CD4-positive, alpha-beta T cell (primary cell): ENCODE data around the gene TSHZ2. TPM values are rescaled to one million over a fixed set of nuclear protein-coding genes. Genes with fewer than 3 reads are reported as not detected.

Experiments used
- ATAC-seq: fragments of 200-7000 bp; cut with Tn5 transposase; one replicate; pipeline ENCODE4 v1.10.0; 2022; ENCODE audit warnings: mild to moderate bottlenecking; ENCODE audit not compliant: poor library complexity
- CTCF ChIA-PET: fragments of 350-600 bp; sonication (Branson Sonifier 250); formaldehyde crosslinking; loops from one replicate; lab custom pipeline; 2021; ENCODE audit warnings: antibody characterized with exemption, inconsistent platforms; lab: Charles Lee
- POLR2A ChIA-PET: fragments of 350-600 bp; sonication (Branson Sonifier 250); formaldehyde crosslinking; loops from one replicate; lab custom pipeline; 2021; ENCODE audit warnings: antibody characterized with exemption, inconsistent platforms; lab: Charles Lee
- DNase-seq, 14 experiments: peaks; one replicate each; pipeline ENCODE4 v3.0.0-alpha.2; 2013 to 2020; ENCODE audit warnings: mixed read lengths in 2 of 14
- H3K27ac ChIP-seq, 2 donors: one replicate each; pipeline versions ENCODE4 v1.5.1 to v1.7.0; 2013; ENCODE audit warnings: low read length in 2 of 2, low read depth in 1 of 2, mild to moderate bottlenecking in 1 of 2
- H3K27me3 ChIP-seq, 2 experiments: 1 replicate in 1 of 2; 2 replicates in 1 of 2; pipeline versions ENCODE4 v1.6.1 to v1.7.0; 2013; ENCODE audit warnings: low read length in 2 of 2, control low read depth in 1 of 2, mild to moderate bottlenecking in 1 of 2, moderate library complexity in 1 of 2; ENCODE audit not compliant: insufficient read depth in 2 of 2, control insufficient read depth in 1 of 2
- H3K36me3 ChIP-seq: one replicate; pipeline ENCODE4 v1.6.1; 2013; ENCODE audit warnings: low read length, control low read depth; ENCODE audit not compliant: insufficient read depth
- H3K4me1 ChIP-seq: one replicate; pipeline ENCODE4 v1.6.1; 2013; ENCODE audit warnings: low read length, control low read depth; ENCODE audit not compliant: insufficient read depth
- H3K4me3 ChIP-seq: one replicate; pipeline ENCODE4 v1.5.1; 2013; ENCODE audit warnings: mild to moderate bottlenecking, low read length, moderate library complexity
- H3K9me3 ChIP-seq, 2 experiments: 1 replicate in 1 of 2; 2 replicates in 1 of 2; pipeline versions ENCODE4 v1.6.1 to v1.7.0; 2013; ENCODE audit warnings: low read length in 2 of 2, mild to moderate bottlenecking in 2 of 2, control low read depth in 1 of 2, moderate library complexity in 1 of 2; ENCODE audit not compliant: control insufficient read depth in 1 of 2, insufficient read depth in 1 of 2
- H3K27ac Mint-ChIP-seq: one replicate; pipeline ENCODE4 v1.8.0; 2020; ENCODE audit warnings: mixed read lengths
- H3K27me3 Mint-ChIP-seq: one replicate; pipeline ENCODE4 v1.8.0; 2021; ENCODE audit warnings: mixed read lengths
- H3K36me3 Mint-ChIP-seq: one replicate; pipeline ENCODE4 v1.8.0; 2021; ENCODE audit warnings: low read depth, mixed read lengths
- H3K4me1 Mint-ChIP-seq: one replicate; pipeline ENCODE4 v1.8.0; 2021; ENCODE audit warnings: low read depth, mixed read lengths
- H3K4me3 Mint-ChIP-seq: one replicate; pipeline ENCODE4 v1.8.0; 2020; ENCODE audit warnings: mild to moderate bottlenecking, mixed read lengths
- H3K9me3 Mint-ChIP-seq: one replicate; pipeline ENCODE4 v1.8.0; 2020; ENCODE audit warnings: mixed read lengths
- CTCF ChIP-seq: fragments of 200-600 bp; IDR thresholded peaks from one replicate; pipeline ENCODE4 v1.8.0; 2022; ENCODE audit warnings: antibody characterized with exemption, mild to moderate bottlenecking
- intact Hi-C, 2 experiments: fragments of 100-400 bp; cut with DNase I in 1 of 2; cut with micrococcal nuclease in 1 of 2; formaldehyde crosslinking; loops; one replicate each; pipeline versions ENCODE4 v1.15.1 to v1.9.0; 2023 to 2025; cut with DNase I, micrococcal nuclease
- total RNA-seq, 174 experiments: library from RNA in 2 of 174; stranded (reverse) in 2 of 174; gene quantifications; one replicate each; pipeline ENCODE4 v1.2.3 and lab custom pipeline; 2021 to 2026

TSHZ2 gene
- total RNA-seq, 2 experiments from 2014 or later = 26.1 to 27.4 TPM

GRCh38 chr20:53319200-53319599, 347.0 kb downstream of the TSHZ2 start:
- Mint-ChIP-seq H3K4me3 (no peak overlapping the region), H3K9me3 (peaks cover 3% of the 10 kb centered on the region), H3K4me1 (peaks cover 31% of the 10 kb centered on the region), H3K27ac (no peak overlapping the region), H3K27me3 (peaks cover 5% of the 10 kb centered on the region), H3K36me3 (no peaks in the 10 kb centered on the region)
- H3K36me3 ChIP-seq = no peaks in the 10 kb centered on the region
- intact Hi-C loops = no loop called here
- no peak overlapping the region for H3K27ac ChIP-seq
- no peaks in the 10 kb centered on the region for H3K27me3 ChIP-seq
- DNase-seq (no peak), ATAC-seq (no peak)
- no peaks in the 10 kb centered on the region for H3K9me3 ChIP-seq
- peaks cover 7% of the 10 kb centered on the region for H3K4me1 ChIP-seq
- TF ChIP-seq CTCF = no peak
- ChIA-PET CTCF (no interaction called here), POLR2A (no interaction called here)
- no peak overlapping the region for H3K4me3 ChIP-seq

GRCh38 chr20:53319716-53320115, 347.6 kb downstream of the TSHZ2 start:
- ChIA-PET POLR2A (interaction anchor here (0.6 kb wide), 1 partner anchor 32 kb away, joined by 4 read pairs; no protein-coding TSS in a partner anchor), CTCF (no interaction called here)
- intact Hi-C loops = no loop called here
- Histone ChIP-seq H3K36me3 (no peaks in the 10 kb centered on the region), H3K9me3 (no peaks in the 10 kb centered on the region), H3K4me3 (no peak overlapping the region), H3K27me3 (no peaks in the 10 kb centered on the region), H3K4me1 (peaks cover 7% of the 10 kb centered on the region), H3K27ac (no peak overlapping the region)
- DNase-seq (no peak), ATAC-seq (no peak)
- peaks cover 4% of the 10 kb centered on the region for H3K36me3 Mint-ChIP-seq
- H3K9me3 Mint-ChIP-seq = peaks cover 3% of the 10 kb centered on the region
- H3K27ac Mint-ChIP-seq = no peak overlapping the region
- H3K4me3 Mint-ChIP-seq = no peak overlapping the region
- peaks cover 31% of the 10 kb centered on the region for H3K4me1 Mint-ChIP-seq
- peaks cover 5% of the 10 kb centered on the region for H3K27me3 Mint-ChIP-seq
- TF ChIP-seq CTCF = no peak

GRCh38 chr20:53320701-53321100, 348.5 kb downstream of the TSHZ2 start:
- ChIA-PET CTCF (no interaction called here), POLR2A (no interaction called here)
- H3K4me1 ChIP-seq = peaks cover 7% of the 10 kb centered on the region
- Mint-ChIP-seq H3K9me3 (peaks cover 3% of the 10 kb centered on the region), H3K27ac (no peak overlapping the region), H3K36me3 (peaks cover 4% of the 10 kb centered on the region), H3K27me3 (peaks cover 4% of the 10 kb centered on the region), H3K4me1 (peaks cover 31% of the 10 kb centered on the region), H3K4me3 (no peak overlapping the region)
- H3K9me3 ChIP-seq = no peaks in the 10 kb centered on the region
- H3K27ac ChIP-seq = no peak overlapping the region
- H3K36me3 ChIP-seq = no peaks in the 10 kb centered on the region
- no peak for ATAC-seq
- no peaks in the 10 kb centered on the region for H3K27me3 ChIP-seq
- intact Hi-C loops = no loop called here
- no peak for DNase-seq
- no peak for TF ChIP-seq CTCF
- H3K4me3 ChIP-seq = no peak overlapping the region
